Measurements from ENCODE around the gene TDRD10.
"Not testable (repeated sequence)": the region's sequence is repeated elsewhere in the genome, so short reads cannot be mapped to it uniquely, and the experiment has no call there.

The TDRD10 gene

GRCh38 chr1:154502744-154503115 lies 711 bp downstream of the TDRD10 start:
- no peak for DNase-seq
- peaks cover 63 to 77% of the 10 kb centered on the region in 2 donors for H3K27me3 Mint-ChIP-seq
- H3K9me3 Mint-ChIP-seq = no peaks in the 10 kb centered on the region
- H3K4me1 Mint-ChIP-seq (ENCODE audit: low read depth in 2 of 2) = peaks cover 0 to 3% of the 10 kb centered on the region in 2 donors
- peak overlapping the region; percentile 33 to 50 for H3K4me3 Mint-ChIP-seq
- no peaks in the 10 kb centered on the region for H3K36me3 Mint-ChIP-seq (ENCODE audit: insufficient read depth)
- no peak for ATAC-seq (replicated peaks)
- no peak overlapping the region for H3K27ac Mint-ChIP-seq

- H3K27ac Mint-ChIP-seq = no peak overlapping the region
- ATAC-seq (replicated peaks) (no peak), DNase-seq (no peak)
- no peaks in the 10 kb centered on the region for H3K9me3 Mint-ChIP-seq
- peaks cover 65 to 85% of the 10 kb centered on the region in 2 donors for H3K27me3 Mint-ChIP-seq
- peaks cover 0 to 3% of the 10 kb centered on the region in 2 donors for H3K4me1 Mint-ChIP-seq (ENCODE audit: low read depth in 2 of 2)
- H3K36me3 Mint-ChIP-seq (ENCODE audit: insufficient read depth) = no peaks in the 10 kb centered on the region
- H3K4me3 Mint-ChIP-seq = peak overlapping the region in 1 of 2 donors; percentile 1
Observed at GRCh38 chr1:154503898-154504297, 1.9 kb downstream of the TDRD10 start.

GRCh38 chr1:154512760-154513159 lies 10.7 kb downstream of the TDRD10 start:
- Mint-ChIP-seq H3K4me1 (ENCODE audit: low read depth in 2 of 2) (no peaks in the 10 kb centered on the region), H3K27me3 (peaks cover 51 to 73% of the 10 kb centered on the region in 2 donors), H3K9me3 (no peaks in the 10 kb centered on the region), H3K27ac (no peak overlapping the region), H3K36me3 (ENCODE audit: insufficient read depth) (no peaks in the 10 kb centered on the region), H3K4me3 (no peak overlapping the region)
- ATAC-seq (replicated peaks) (no peak), DNase-seq (no peak)

- Mint-ChIP-seq H3K36me3 (ENCODE audit: insufficient read depth) (no peaks in the 10 kb centered on the region), H3K9me3 (no peaks in the 10 kb centered on the region), H3K4me1 (ENCODE audit: low read depth in 2 of 2) (no peaks in the 10 kb centered on the region), H3K27me3 (peaks cover 42 to 63% of the 10 kb centered on the region in 2 donors), H3K4me3 (no peak overlapping the region), H3K27ac (no peak overlapping the region)
- DNase-seq (no peak), ATAC-seq (replicated peaks) (no peak)
Observed at GRCh38 chr1:154514066-154514553, 12.1 kb downstream of the TDRD10 start.

GRCh38 chr1:154517661-154518060 lies 15.6 kb downstream of the TDRD10 start:
- Mint-ChIP-seq H3K36me3 (ENCODE audit: insufficient read depth) (no peaks in the 10 kb centered on the region), H3K4me1 (ENCODE audit: low read depth in 2 of 2) (no peaks in the 10 kb centered on the region)

GRCh38 chr1:154519591-154519991 lies 17.6 kb downstream of the TDRD10 start:
- ATAC-seq (replicated peaks) (no peak), DNase-seq (no peak)
- H3K27me3 Mint-ChIP-seq = peaks cover 38 to 69% of the 10 kb centered on the region in 2 donors
- no peaks in the 10 kb centered on the region for H3K9me3 Mint-ChIP-seq
- no peak overlapping the region for H3K27ac Mint-ChIP-seq
- no peaks in the 10 kb centered on the region for H3K36me3 Mint-ChIP-seq (ENCODE audit: insufficient read depth)
- H3K4me1 Mint-ChIP-seq (ENCODE audit: low read depth in 2 of 2) = no peaks in the 10 kb centered on the region
- H3K4me3 Mint-ChIP-seq = no peak overlapping the region

More at GRCh38 chr1:154517661-154518060, 15.6 kb downstream of the TDRD10 start:
- Mint-ChIP-seq H3K4me3 (no peak overlapping the region), H3K27me3 (peaks cover 33 to 72% of the 10 kb centered on the region in 2 donors), H3K27ac (no peak overlapping the region), H3K9me3 (no peaks in the 10 kb centered on the region)
- ATAC-seq (replicated peaks) (no peak), DNase-seq (no peak)

GRCh38 chr1:154520333-154520732 lies 18.3 kb downstream of the TDRD10 start:
- Mint-ChIP-seq H3K4me3 (no peak overlapping the region), H3K27me3 (peaks cover 36 to 63% of the 10 kb centered on the region in 2 donors), H3K27ac (no peak overlapping the region), H3K36me3 (ENCODE audit: insufficient read depth) (no peaks in the 10 kb centered on the region), H3K4me1 (ENCODE audit: low read depth in 2 of 2) (no peaks in the 10 kb centered on the region), H3K9me3 (no peaks in the 10 kb centered on the region)
- DNase-seq = no peak
- no peak for ATAC-seq (replicated peaks)

GRCh38 chr1:154521695-154522094 lies 19.7 kb downstream of the TDRD10 start:
- Mint-ChIP-seq H3K4me3 (no peak overlapping the region), H3K36me3 (ENCODE audit: insufficient read depth) (no peaks in the 10 kb centered on the region), H3K27me3 (peaks cover 22 to 49% of the 10 kb centered on the region in 2 donors), H3K9me3 (no peaks in the 10 kb centered on the region), H3K4me1 (ENCODE audit: low read depth in 2 of 2) (no peaks in the 10 kb centered on the region), H3K27ac (no peak overlapping the region)
- no peak for DNase-seq
- ATAC-seq (replicated peaks) = no peak

- no peaks in the 10 kb centered on the region for H3K4me1 Mint-ChIP-seq (ENCODE audit: low read depth in 2 of 2)
- ATAC-seq (replicated peaks) (no peak), DNase-seq (no peak)
- no peaks in the 10 kb centered on the region for H3K36me3 Mint-ChIP-seq (ENCODE audit: insufficient read depth)
- peaks cover 12 to 37% of the 10 kb centered on the region in 2 donors for H3K27me3 Mint-ChIP-seq
- no peaks in the 10 kb centered on the region for H3K9me3 Mint-ChIP-seq
- H3K4me3 Mint-ChIP-seq = no peak overlapping the region
- H3K27ac Mint-ChIP-seq = no peak overlapping the region
Observed at GRCh38 chr1:154524881-154525280, 22.9 kb downstream of the TDRD10 start.

- H3K27me3 Mint-ChIP-seq = peaks cover 12 to 29% of the 10 kb centered on the region in 2 donors
- H3K27ac Mint-ChIP-seq = no peak overlapping the region
Observed at GRCh38 chr1:154527192-154527591, 25.2 kb downstream of the TDRD10 start.

GRCh38 chr1:154529308-154529707 lies 27.3 kb downstream of the TDRD10 start:
- ATAC-seq (replicated peaks) (no peak), DNase-seq (no peak)
- no peak overlapping the region for H3K4me3 Mint-ChIP-seq
- H3K36me3 Mint-ChIP-seq (ENCODE audit: insufficient read depth) = no peaks in the 10 kb centered on the region
- peaks cover 5 to 25% of the 10 kb centered on the region in 2 donors for H3K27me3 Mint-ChIP-seq
- H3K9me3 Mint-ChIP-seq = no peaks in the 10 kb centered on the region
- no peak overlapping the region for H3K27ac Mint-ChIP-seq
- peaks cover 0 to under 1% of the 10 kb centered on the region in 2 donors for H3K4me1 Mint-ChIP-seq (ENCODE audit: low read depth in 2 of 2)

More at GRCh38 chr1:154527192-154527591, 25.2 kb downstream of the TDRD10 start:
- Mint-ChIP-seq H3K4me3 (no peak overlapping the region), H3K9me3 (no peaks in the 10 kb centered on the region), H3K4me1 (ENCODE audit: low read depth in 2 of 2) (no peaks in the 10 kb centered on the region), H3K36me3 (ENCODE audit: insufficient read depth) (no peaks in the 10 kb centered on the region)
- ATAC-seq (replicated peaks) = no peak
- DNase-seq = no peak

GRCh38 chr1:154531950-154532349 lies 29.9 kb downstream of the TDRD10 start:
- ATAC-seq (replicated peaks); H3K4me3 Mint-ChIP-seq; H3K4me1 Mint-ChIP-seq (ENCODE audit: low read depth in 2 of 2); H3K9me3 Mint-ChIP-seq; H3K36me3 Mint-ChIP-seq (ENCODE audit: insufficient read depth); H3K27ac Mint-ChIP-seq; DNase-seq: not testable (repeated sequence)
- peaks cover 22 to 46% of the 10 kb centered on the region in 2 donors for H3K27me3 Mint-ChIP-seq

GRCh38 chr1:154533952-154534844 lies 32.2 kb downstream of the TDRD10 start:
- Mint-ChIP-seq H3K36me3 (ENCODE audit: insufficient read depth) (no peaks in the 10 kb centered on the region), H3K27me3 (peaks cover 22 to 53% of the 10 kb centered on the region in 2 donors), H3K27ac (no peak overlapping the region), H3K4me1 (ENCODE audit: low read depth in 2 of 2) (peaks cover 0 to 2% of the 10 kb centered on the region in 2 donors), H3K4me3 (no peak overlapping the region), H3K9me3 (no peaks in the 10 kb centered on the region)
- ATAC-seq (replicated peaks) (no peak), DNase-seq (no peak)

- Mint-ChIP-seq H3K4me3 (no peak overlapping the region), H3K36me3 (ENCODE audit: insufficient read depth) (no peaks in the 10 kb centered on the region), H3K27me3 (peaks cover 42 to 68% of the 10 kb centered on the region in 2 donors), H3K9me3 (no peaks in the 10 kb centered on the region), H3K4me1 (ENCODE audit: low read depth in 2 of 2) (peaks cover 0 to 2% of the 10 kb centered on the region in 2 donors), H3K27ac (no peak overlapping the region)
- ATAC-seq (replicated peaks) (no peak), DNase-seq (no peak)
Observed at GRCh38 chr1:154536570-154536969, 34.6 kb downstream of the TDRD10 start.

Data from effector memory CD8-positive, alpha-beta T cell (primary cell).